NCI-H345 (cell line): ENCODE data around the gene PLPP4.

Experiments used
- DNase-seq: peaks from one replicate; lab custom pipeline; 2025; lab: John Stamatoyannopoulos, UW

Gene PLPP4

GRCh38 chr10:120521880-120522279 is 64.9 kb downstream of the PLPP4 start:
- no peak for DNase-seq

GRCh38 chr10:120527691-120528090 is 70.7 kb downstream of the PLPP4 start:
- no peak for DNase-seq

GRCh38 chr10:120530699-120531098 is 73.7 kb downstream of the PLPP4 start:
- DNase-seq, result no peak

- no peak for DNase-seq
Measured at GRCh38 chr10:120538091-120538490, 81.1 kb downstream of the PLPP4 start.

- no peak for DNase-seq
Measured at GRCh38 chr10:120539076-120539475, 82.0 kb downstream of the PLPP4 start.

- DNase-seq, result no peak
Measured at GRCh38 chr10:120540486-120540885, 83.5 kb downstream of the PLPP4 start.

GRCh38 chr10:120541984-120542383 is 85.0 kb downstream of the PLPP4 start:
- DNase-seq, result no peak

- DNase-seq, result no peak
Measured at GRCh38 chr10:120542591-120542990, 85.6 kb downstream of the PLPP4 start.

GRCh38 chr10:120543291-120543690 is 86.3 kb downstream of the PLPP4 start:
- DNase-seq, result no peak

- DNase-seq, result no peak
Measured at GRCh38 chr10:120548210-120548609, 91.2 kb downstream of the PLPP4 start.

GRCh38 chr10:120552262-120552661 is 95.2 kb downstream of the PLPP4 start:
- DNase-seq, result no peak

GRCh38 chr10:120553911-120554310 is 96.9 kb downstream of the PLPP4 start:
- no peak for DNase-seq

- no peak for DNase-seq
Measured at GRCh38 chr10:120555436-120555835, 98.4 kb downstream of the PLPP4 start.

GRCh38 chr10:120555842-120556532 is 99.0 kb downstream of the PLPP4 start:
- peak; percentile 41 for DNase-seq

GRCh38 chr10:120557311-120557710 is 100.3 kb downstream of the PLPP4 start:
- DNase-seq, result no peak

- peak; percentile 4 for DNase-seq
Measured at GRCh38 chr10:120559800-120560199, 102.8 kb downstream of the PLPP4 start.

GRCh38 chr10:120562956-120563355 is 105.9 kb downstream of the PLPP4 start:
- DNase-seq, result no peak

- DNase-seq, result no peak
Measured at GRCh38 chr10:120570418-120570817, 113.4 kb downstream of the PLPP4 start.

- no peak for DNase-seq
Measured at GRCh38 chr10:120571266-120571665, 114.2 kb downstream of the PLPP4 start.

- DNase-seq, result no peak
Measured at GRCh38 chr10:120572307-120572706, 115.3 kb downstream of the PLPP4 start.

GRCh38 chr10:120573355-120573754 is 116.3 kb downstream of the PLPP4 start:
- DNase-seq, result no peak

GRCh38 chr10:120574981-120575380 is 118.0 kb downstream of the PLPP4 start:
- DNase-seq, result no peak

- no peak for DNase-seq
Measured at GRCh38 chr10:120575411-120575810, 118.4 kb downstream of the PLPP4 start.

GRCh38 chr10:120578134-120578533 is 121.1 kb downstream of the PLPP4 start:
- no peak for DNase-seq
